ENCODE results near the gene APBB2. TPM values are rescaled to one million over a fixed set of nuclear protein-coding genes. Genes with fewer than 3 reads are reported as not detected.

Gene APBB2
- total and polyA plus RNA-seq, 11 donors, result 8.6 to 39.1 (median 26.7) TPM

DNA sequence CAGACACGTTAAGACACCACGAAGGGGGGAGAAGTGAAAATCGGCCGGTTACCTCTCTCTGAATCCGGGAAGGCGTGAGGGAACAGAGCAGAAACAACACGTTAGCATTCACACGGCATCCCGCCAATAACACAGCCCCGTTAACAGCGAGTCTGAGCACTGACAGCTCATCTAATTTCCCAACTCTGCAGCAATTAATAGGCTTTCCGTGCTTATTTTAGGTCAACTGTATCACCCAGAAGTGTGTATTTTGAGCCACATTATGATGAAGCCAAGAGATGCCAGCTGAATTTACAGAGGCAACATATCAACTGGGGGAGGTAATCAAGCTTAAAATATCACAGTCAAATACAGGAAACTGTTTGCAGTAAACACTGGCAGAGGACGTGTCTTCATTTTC, 372.0 kb downstream of the APBB2 start:
- Histone ChIP-seq H3K27ac (peak overlapping the region in 9 of 12 donors; percentile 30 to 73 (median 53)), H3K27me3 (no peaks in the 10 kb centered on the region), H3K4me3 (peak overlapping the region in 6 of 12 donors; percentile 2 to 41 (median 30)), H3K4me1 (peaks cover 0 to 27% (median 12%) of the 10 kb centered on the region in 12 donors), H3K9me3 (no peaks in the 10 kb centered on the region), H3K36me3 (peaks cover 0 to 4% (median 0%) of the 10 kb centered on the region in 9 donors)
- ATAC-seq, result peak; percentile 53 to 74 (median 64)
- intact Hi-C loops (cut with DNase I), result loop anchor here in 5 of 10 donors (2.0 to 10.0 kb wide), 4 partner anchors 52 to 105 kb away; no protein-coding TSS in a partner anchor
- TF ChIP-seq, protein P1, sequence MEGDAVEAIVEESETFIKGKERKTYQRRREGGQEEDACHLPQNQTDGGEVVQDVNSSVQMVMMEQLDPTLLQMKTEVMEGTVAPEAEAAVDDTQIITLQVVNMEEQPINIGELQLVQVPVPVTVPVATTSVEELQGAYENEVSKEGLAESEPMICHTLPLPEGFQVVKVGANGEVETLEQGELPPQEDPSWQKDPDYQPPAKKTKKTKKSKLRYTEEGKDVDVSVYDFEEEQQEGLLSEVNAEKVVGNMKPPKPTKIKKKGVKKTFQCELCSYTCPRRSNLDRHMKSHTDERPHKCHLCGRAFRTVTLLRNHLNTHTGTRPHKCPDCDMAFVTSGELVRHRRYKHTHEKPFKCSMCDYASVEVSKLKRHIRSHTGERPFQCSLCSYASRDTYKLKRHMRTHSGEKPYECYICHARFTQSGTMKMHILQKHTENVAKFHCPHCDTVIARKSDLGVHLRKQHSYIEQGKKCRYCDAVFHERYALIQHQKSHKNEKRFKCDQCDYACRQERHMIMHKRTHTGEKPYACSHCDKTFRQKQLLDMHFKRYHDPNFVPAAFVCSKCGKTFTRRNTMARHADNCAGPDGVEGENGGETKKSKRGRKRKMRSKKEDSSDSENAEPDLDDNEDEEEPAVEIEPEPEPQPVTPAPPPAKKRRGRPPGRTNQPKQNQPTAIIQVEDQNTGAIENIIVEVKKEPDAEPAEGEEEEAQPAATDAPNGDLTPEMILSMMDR (IDR thresholded peaks at IDR 0.05), result no peak
- no peak for TF ChIP-seq POLR2A (IDR thresholded peaks at IDR 0.05)
- WGBS, 4 donors, result 39 to 68% (median 55%) methylated on average over 13 of the region's 13 CpGs
- peak in 2 of 5 donors; percentile 48 to 50 for DNase-seq

GRCh38 chr4:40840985-40841571, 373.3 kb downstream of the APBB2 start:
- WGBS, 4 donors, result 79 to 90% (median 83%) methylated on average over 7 of the region's 7 CpGs
- Histone ChIP-seq H3K9me3 (no peaks in the 10 kb centered on the region), H3K4me1 (peaks cover 0 to 27% (median 12%) of the 10 kb centered on the region in 12 donors), H3K27ac (peak overlapping the region in 2 of 12 donors; percentile 68 to 73), H3K36me3 (peaks cover 0 to 16% (median 1%) of the 10 kb centered on the region in 9 donors), H3K27me3 (no peaks in the 10 kb centered on the region), H3K4me3 (no peak overlapping the region)
- no peak for TF ChIP-seq POLR2A (IDR thresholded peaks at IDR 0.05)
- TF ChIP-seq, protein P1 (IDR thresholded peaks at IDR 0.05), result peak; percentile 40 to 71 (median 56)
- intact Hi-C loops (cut with DNase I), result loop anchor here in 5 of 10 donors (2.0 to 10.0 kb wide), 4 partner anchors 54 to 374 kb away; partner anchors contain the start of gene APBB2 (in 1 of the 5)
- DNase-seq (peak; percentile 63 to 82 (median 70)), ATAC-seq (peak; percentile 32 to 70 (median 66))

DNA sequence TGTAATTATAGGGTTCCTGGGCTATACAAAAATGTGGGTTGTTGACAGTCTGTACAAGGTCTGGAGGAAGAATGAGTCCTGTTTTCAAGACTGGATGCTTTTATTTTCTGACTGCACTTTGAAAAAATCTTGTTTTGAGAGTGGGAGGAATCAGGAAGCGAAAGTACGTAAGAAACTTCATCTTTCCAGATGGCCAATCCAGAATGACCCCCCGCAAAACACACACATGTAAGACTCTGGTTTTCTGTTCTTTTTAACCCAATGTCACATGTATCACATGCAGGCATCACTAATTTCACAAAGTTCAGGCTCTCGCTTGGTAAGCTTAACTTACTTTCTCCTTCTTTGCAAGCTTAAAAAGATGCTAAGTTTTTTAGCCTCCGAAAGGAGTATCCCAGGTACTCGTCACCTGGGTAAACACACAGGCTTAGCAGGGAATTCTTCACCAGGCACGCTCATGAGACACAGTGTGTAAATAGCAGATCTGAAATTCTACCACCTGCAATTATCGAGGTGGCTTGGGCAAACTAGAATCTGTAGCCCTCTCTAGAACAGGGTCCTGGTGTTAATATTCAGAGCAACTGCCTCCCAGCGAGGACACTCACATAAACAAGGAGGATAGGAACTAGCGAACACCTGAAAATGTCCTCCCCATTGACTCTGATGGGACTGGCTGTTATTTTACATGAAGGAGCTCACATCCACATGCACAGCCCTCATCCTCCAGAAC, 373.9 kb downstream of the APBB2 start:
- DNase-seq (no peak), ATAC-seq (no peak)
- peaks cover 0 to 23% (median 3%) of the 10 kb centered on the region in 9 donors for H3K36me3 ChIP-seq
- H3K4me3 ChIP-seq, result no peak overlapping the region
- H3K27me3 ChIP-seq, result no peaks in the 10 kb centered on the region
- no peak overlapping the region for H3K27ac ChIP-seq
- no peaks in the 10 kb centered on the region for H3K9me3 ChIP-seq
- intact Hi-C loops (cut with DNase I), result loop anchor here in 5 of 10 donors (2.0 to 10.0 kb wide), 4 partner anchors 54 to 374 kb away; partner anchors contain the start of gene APBB2 (in 1 of the 5)
- TF ChIP-seq, protein P1 (IDR thresholded peaks at IDR 0.05), result no peak
- TF ChIP-seq POLR2A (IDR thresholded peaks at IDR 0.05), result no peak
- H3K4me1 ChIP-seq, result peaks cover 0 to 25% (median 12%) of the 10 kb centered on the region in 12 donors
- 84 to 92% (median 90%) methylated on average over 10 of the region's 10 CpGs for WGBS, 4 donors

- no peak overlapping the region for H3K4me3 ChIP-seq
- intact Hi-C loops (cut with DNase I), result no loop called here
- TF ChIP-seq, protein P1 (IDR thresholded peaks at IDR 0.05), result no peak
- no peak for TF ChIP-seq POLR2A (IDR thresholded peaks at IDR 0.05)
- ATAC-seq, result no peak
- peaks cover 0 to 38% (median 10%) of the 10 kb centered on the region in 9 donors for H3K36me3 ChIP-seq
- no peak for DNase-seq
- peaks cover 0 to 19% (median 8%) of the 10 kb centered on the region in 12 donors for H3K4me1 ChIP-seq
- no peaks in the 10 kb centered on the region for H3K9me3 ChIP-seq
- no peak overlapping the region for H3K27ac ChIP-seq
- 91 to 96% (median 93%) methylated on average over 4 of the region's 4 CpGs for WGBS, 4 donors
- no peaks in the 10 kb centered on the region for H3K27me3 ChIP-seq
Measured at GRCh38 chr4:40838742-40839141, 375.6 kb downstream of the APBB2 start.

Data from heart left ventricle (tissue), 16 donors.